Esophagus squamous epithelium (tissue), 5 donors: Measurements from ENCODE around the gene ANKHD1. TPM values are rescaled to one million over a fixed set of nuclear protein-coding genes. Genes with fewer than 3 reads are reported as not detected.

Source experiments
- DNase-seq: peaks from one replicate; lab custom pipeline; 2025; lab: John Stamatoyannopoulos, UW
- H3K27ac ChIP-seq, 4 donors: fragments of 200-600 bp; sonication (generic); one replicate each; pipeline ENCODE4 v1.5.1; 2016 to 2019; ENCODE audit warnings: mild to moderate bottlenecking in 1 of 4
- H3K27me3 ChIP-seq, 4 donors: fragments of 200-600 bp; sonication (generic); 1 replicate in 3 of 4; 2 replicates in 1 of 4; pipeline versions ENCODE4 v1.5.1 to v1.6.0; 2017 to 2021; ENCODE audit warnings: antibody characterized with exemption in 1 of 4
- H3K36me3 ChIP-seq, 3 donors: fragments of 200-600 bp; sonication (generic); one replicate each; pipeline ENCODE4 v1.5.1; 2016 to 2019
- H3K4me1 ChIP-seq, 3 donors: fragments of 200-600 bp; sonication (generic); one replicate each; pipeline ENCODE4 v1.5.1; 2017 to 2019
- H3K4me3 ChIP-seq, 4 donors: fragments of 200-600 bp; sonication (generic); 1 replicate in 3 of 4; 2 replicates in 1 of 4; pipeline ENCODE4 v1.5.1; 2016 to 2019; ENCODE audit warnings: mild to moderate bottlenecking in 2 of 4, moderate library complexity in 1 of 4
- H3K9me3 ChIP-seq, 3 donors: fragments of 200-600 bp; sonication (generic); one replicate each; pipeline ENCODE4 v1.5.1; 2016 to 2019
- POLR2A ChIP-seq, 4 donors: fragments of 450-650 bp; IDR thresholded peaks; one replicate each; pipeline ENCODE4 v1.6.1; 2017; ENCODE audit warnings: antibody characterized with exemption in 4 of 4, mild to moderate bottlenecking in 4 of 4, moderate library complexity in 3 of 4
- WGBS, 2 donors: methylation state at CpG; one replicate each; pipeline ENCODE4 v1.1.5; 2018; 5-methylcytosine and 5-hydroxymethylcytosine counted together
- intact Hi-C: fragments of 100-400 bp; cut with DNase I; formaldehyde crosslinking; loops from one replicate; pipeline ENCODE4 v1.15.0; 2022
- total RNA-seq, 4 donors: library from RNA; depleted of rRNA; stranded (reverse); fragments of >200 nt; gene quantifications; one replicate each; pipeline ENCODE4 v1.1.0, GENCODE V29; 2016
- TF ChIP-seq, protein P1 (sequence below), 6 experiments: fragments of 450-650 bp in 4 of 6; fragments of 200-600 bp in 2 of 6; sonication (generic) in 2 of 6; IDR thresholded peaks; one replicate each; pipeline ENCODE4 v1.5.1; 2016 to 2019; ENCODE audit warnings: antibody characterized with exemption in 6 of 6, mild to moderate bottlenecking in 4 of 6, moderate library complexity in 4 of 6
- donor health status: DM: yes; HTN: yes; CAD: no.

Gene ANKHD1
- total RNA-seq, 4 donors from 2014 or later, result 55.7 to 130 (median 87.2) TPM

DNA sequence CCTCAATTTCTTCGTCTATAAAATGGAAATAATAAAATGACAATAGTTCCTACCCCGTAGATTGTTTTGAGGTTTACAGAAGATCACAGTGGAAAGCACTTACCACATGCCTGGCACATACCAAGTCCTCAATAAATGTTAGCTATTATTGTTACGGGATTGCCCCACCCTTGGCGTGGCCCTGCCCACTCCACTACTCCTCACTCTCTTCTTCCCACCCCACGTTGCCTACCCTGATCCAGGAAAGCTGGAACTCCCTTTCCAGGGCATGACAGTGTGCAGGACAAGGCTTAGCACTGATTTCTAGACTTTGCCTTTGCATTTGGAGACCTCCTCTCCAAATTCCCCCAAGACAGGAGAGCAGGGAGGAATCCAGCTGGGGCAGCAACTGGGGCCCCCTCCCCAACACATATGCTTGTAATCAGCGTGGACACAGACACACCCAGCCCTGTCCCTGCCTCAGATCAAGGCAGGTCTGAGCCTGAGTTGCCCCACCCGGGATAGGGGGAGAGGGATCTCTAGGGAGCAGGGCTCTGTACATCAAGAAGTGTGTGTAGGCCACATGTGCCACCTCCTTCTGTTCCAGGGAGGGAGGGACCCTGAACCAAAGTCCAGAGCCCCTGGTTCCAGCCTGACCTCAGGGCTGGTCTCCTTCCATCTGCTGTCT lies 34.9 kb upstream of the ANKHD1 start:
- Histone ChIP-seq H3K27me3 (no peaks in the 10 kb centered on the region), H3K27ac (peak overlapping the region in 3 of 4 donors; percentile 46 to 60 (median 54))

DNA sequence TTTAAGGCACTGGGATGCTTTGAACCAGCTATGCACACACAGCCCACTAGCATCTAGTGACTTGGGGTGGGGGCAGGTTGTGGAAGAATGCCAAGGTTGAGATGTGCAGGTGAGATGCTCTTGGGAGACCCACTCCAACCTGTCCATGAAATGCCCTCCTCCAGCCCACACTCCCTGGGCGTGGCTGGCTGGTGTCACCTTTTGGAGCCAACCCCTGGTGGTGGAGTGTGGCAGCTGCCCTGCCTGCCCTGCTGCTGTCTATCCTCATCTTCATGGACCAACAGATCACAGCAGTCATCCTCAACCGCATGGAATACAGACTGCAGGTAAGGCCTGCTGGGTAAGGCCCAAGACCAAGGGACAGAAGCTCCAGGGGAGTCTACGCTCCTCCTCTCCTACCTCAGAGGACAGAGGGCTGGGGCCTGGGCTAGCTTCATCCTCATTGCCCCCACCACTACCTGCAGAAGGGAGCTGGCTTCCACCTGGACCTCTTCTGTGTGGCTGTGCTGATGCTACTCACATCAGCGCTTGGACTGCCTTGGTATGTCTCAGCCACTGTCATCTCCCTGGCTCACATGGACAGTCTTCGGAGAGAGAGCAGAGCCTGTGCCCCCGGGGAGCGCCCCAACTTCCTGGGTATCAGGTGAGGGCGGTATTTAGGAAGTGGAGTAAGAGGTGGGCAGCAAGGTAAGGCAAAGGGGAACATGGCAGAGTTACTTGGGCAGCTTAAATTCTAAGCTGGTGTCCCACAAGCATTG lies 34.2 kb upstream of the ANKHD1 start:
- Histone ChIP-seq H3K27me3 (no peaks in the 10 kb centered on the region), H3K4me1 (peaks cover 5 to 49% (median 9%) of the 10 kb centered on the region in 3 donors), H3K4me3 (no peak overlapping the region), H3K27ac (peak overlapping the region in 2 of 4 donors; percentile 54 to 60), H3K9me3 (no peaks in the 10 kb centered on the region), H3K36me3 (no peaks in the 10 kb centered on the region)
- intact Hi-C loops, result no loop called here
- no peak for DNase-seq
- WGBS, 2 donors, result 95% methylated on average over 6 of the region's 8 CpGs; no CpG with 5 or more reads in 1 of the 2 donors
- TF ChIP-seq, protein P1, sequence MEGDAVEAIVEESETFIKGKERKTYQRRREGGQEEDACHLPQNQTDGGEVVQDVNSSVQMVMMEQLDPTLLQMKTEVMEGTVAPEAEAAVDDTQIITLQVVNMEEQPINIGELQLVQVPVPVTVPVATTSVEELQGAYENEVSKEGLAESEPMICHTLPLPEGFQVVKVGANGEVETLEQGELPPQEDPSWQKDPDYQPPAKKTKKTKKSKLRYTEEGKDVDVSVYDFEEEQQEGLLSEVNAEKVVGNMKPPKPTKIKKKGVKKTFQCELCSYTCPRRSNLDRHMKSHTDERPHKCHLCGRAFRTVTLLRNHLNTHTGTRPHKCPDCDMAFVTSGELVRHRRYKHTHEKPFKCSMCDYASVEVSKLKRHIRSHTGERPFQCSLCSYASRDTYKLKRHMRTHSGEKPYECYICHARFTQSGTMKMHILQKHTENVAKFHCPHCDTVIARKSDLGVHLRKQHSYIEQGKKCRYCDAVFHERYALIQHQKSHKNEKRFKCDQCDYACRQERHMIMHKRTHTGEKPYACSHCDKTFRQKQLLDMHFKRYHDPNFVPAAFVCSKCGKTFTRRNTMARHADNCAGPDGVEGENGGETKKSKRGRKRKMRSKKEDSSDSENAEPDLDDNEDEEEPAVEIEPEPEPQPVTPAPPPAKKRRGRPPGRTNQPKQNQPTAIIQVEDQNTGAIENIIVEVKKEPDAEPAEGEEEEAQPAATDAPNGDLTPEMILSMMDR (IDR thresholded peaks at IDR 0.05), result peak in 2 of 6 experiments; percentile 43 to 49
- no peak for TF ChIP-seq POLR2A (IDR thresholded peaks at IDR 0.05)

More for the DNA sequence above, 34.9 kb upstream of the ANKHD1 start:
- WGBS, 2 donors, result 62 to 73% methylated on average over 5 to 7 of the region's 7 CpGs
- intact Hi-C loops, result no loop called here
- Histone ChIP-seq H3K4me3 (no peak overlapping the region), H3K36me3 (no peaks in the 10 kb centered on the region), H3K9me3 (no peaks in the 10 kb centered on the region), H3K4me1 (peaks cover 5 to 45% (median 9%) of the 10 kb centered on the region in 3 donors)
- TF ChIP-seq, protein P1 (IDR thresholded peaks at IDR 0.05), result no peak
- no peak for TF ChIP-seq POLR2A (IDR thresholded peaks at IDR 0.05)
- DNase-seq, result no peak

DNA sequence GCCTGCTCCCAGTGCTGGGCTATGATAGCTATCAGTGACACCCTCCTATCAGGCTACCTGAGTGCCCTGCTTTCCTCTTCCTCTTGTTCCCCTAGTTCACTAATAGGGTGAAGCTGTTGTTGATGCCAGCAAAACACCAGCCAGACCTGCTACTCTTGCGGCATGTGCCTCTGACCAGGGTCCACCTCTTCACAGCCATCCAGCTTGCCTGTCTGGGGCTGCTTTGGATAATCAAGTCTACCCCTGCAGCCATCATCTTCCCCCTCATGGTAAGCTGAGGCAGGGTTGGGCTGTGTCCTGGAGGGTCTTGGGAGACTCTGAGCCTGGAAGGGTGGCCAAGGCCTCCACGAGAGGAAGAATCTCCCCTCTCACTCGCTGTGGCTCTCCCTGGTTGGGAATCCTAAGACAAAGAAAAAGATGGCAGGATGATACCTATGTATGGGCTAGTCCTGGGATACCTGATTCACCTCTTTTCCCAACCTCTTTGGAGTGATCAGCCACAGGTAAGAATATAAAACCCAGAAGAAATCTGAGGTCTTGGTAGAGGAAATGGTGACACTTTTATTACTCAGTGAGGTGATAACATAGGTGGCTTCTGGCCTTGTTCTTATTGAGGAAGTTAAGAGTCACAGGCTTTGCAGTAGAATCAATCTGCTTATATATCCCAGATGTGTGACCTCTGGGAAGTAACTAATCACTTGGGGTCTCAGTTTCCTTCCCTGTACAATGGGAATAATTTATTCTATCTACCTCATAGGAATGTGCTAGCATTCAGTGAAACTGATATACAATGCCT lies 30.1 kb upstream of the ANKHD1 start:
- 90% methylated on average over 3 of the region's 3 CpGs; no CpG with 5 or more reads in 1 of the 2 donors for WGBS, 2 donors
- no peak overlapping the region for H3K27ac ChIP-seq
- intact Hi-C loops, result loop anchor here (10.0 kb wide), 1 partner anchor 263 kb away; the partner anchor contains the start of genes CD14 and TMCO6

DNA sequence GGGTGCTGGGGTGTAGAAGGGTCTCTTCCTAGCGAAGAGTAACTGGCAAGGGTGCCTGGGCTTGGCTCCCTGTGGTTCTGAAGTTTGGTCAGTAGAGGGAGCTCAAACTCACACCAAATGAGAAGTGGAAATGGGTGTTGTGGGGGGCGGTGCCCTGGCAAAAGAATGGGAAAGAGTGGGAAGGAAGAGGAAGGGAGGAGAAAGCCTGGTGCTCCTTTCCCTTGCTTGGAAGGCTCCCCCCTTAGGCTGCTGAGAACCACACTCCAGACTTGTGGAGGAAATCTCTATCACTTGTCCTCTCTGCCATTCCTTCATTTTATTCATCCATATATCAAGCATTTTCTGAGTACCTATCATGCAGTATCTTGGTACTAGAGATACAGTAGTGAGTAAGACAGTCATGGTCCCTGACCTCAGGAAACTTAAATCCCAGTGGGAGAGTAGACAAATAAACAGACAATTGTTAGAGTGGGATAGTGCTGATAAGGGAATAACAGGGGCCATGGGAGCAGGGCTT lies 28.6 kb upstream of the ANKHD1 start:
- Histone ChIP-seq H3K9me3 (no peaks in the 10 kb centered on the region), H3K4me1 (peaks cover 4 to 26% (median 8%) of the 10 kb centered on the region in 3 donors), H3K27me3 (no peaks in the 10 kb centered on the region), H3K4me3 (no peak overlapping the region), H3K27ac (peak overlapping the region in 1 of 4 donors; percentile 25), H3K36me3 (no peaks in the 10 kb centered on the region)
- 13 to 14% methylated on average over 2 of the region's 2 CpGs for WGBS, 2 donors
- TF ChIP-seq, protein P1 (IDR thresholded peaks at IDR 0.05), result peak; percentile 67 to 86 (median 74)
- TF ChIP-seq POLR2A (IDR thresholded peaks at IDR 0.05), result no peak
- DNase-seq, result no peak
- intact Hi-C loops, result loop anchor here (10.0 kb wide), 1 partner anchor 262 kb away; the partner anchor contains the start of genes CD14 and TMCO6

More for the DNA sequence above, 30.1 kb upstream of the ANKHD1 start:
- no peaks in the 10 kb centered on the region for H3K36me3 ChIP-seq
- peaks cover 8 to 41% (median 9%) of the 10 kb centered on the region in 3 donors for H3K4me1 ChIP-seq
- no peaks in the 10 kb centered on the region for H3K9me3 ChIP-seq
- DNase-seq, result no peak
- no peaks in the 10 kb centered on the region for H3K27me3 ChIP-seq
- TF ChIP-seq, protein P1 (IDR thresholded peaks at IDR 0.05), result no peak
- TF ChIP-seq POLR2A (IDR thresholded peaks at IDR 0.05), result no peak
- H3K4me3 ChIP-seq, result no peak overlapping the region
